Spinal cord (tissue), 10 donors: Measurements from ENCODE around the gene JAML. TPM values are rescaled to one million over a fixed set of nuclear protein-coding genes. Genes with fewer than 3 reads are reported as not detected.

Experiments used
- DNase-seq, 6 donors: peaks; one replicate each; pipeline versions ENCODE4 v3.0.0 to v3.0.0-alpha.2; 2013 to 2015; ENCODE audit warnings: low spot score in 6 of 6, low read depth in 4 of 6
- H3K27ac ChIP-seq: one replicate; pipeline ENCODE4 v1.5.1; 2013; ENCODE audit warnings: low read depth, low read length, control low read depth
- H3K27me3 ChIP-seq: one replicate; pipeline ENCODE4 v1.6.1; 2013; ENCODE audit warnings: low read length; ENCODE audit not compliant: control insufficient read depth, insufficient read depth
- H3K36me3 ChIP-seq: one replicate; pipeline ENCODE4 v1.6.1; 2013; ENCODE audit warnings: low read length; ENCODE audit not compliant: control insufficient read depth, insufficient read depth
- H3K4me1 ChIP-seq: one replicate; pipeline ENCODE4 v1.6.1; 2013; ENCODE audit warnings: low read length; ENCODE audit not compliant: control insufficient read depth, insufficient read depth
- H3K4me3 ChIP-seq: one replicate; pipeline ENCODE4 v1.5.1; 2013; ENCODE audit warnings: low read depth, low read length, control low read depth
- H3K9me3 ChIP-seq: one replicate; pipeline ENCODE4 v1.6.1; 2013; ENCODE audit warnings: low read length; ENCODE audit not compliant: control insufficient read depth, insufficient read depth
- WGBS: methylation state at CpG from one replicate; pipeline ENCODE4 v1.1.5; 2013; ENCODE audit warnings: missing lambda C conversion rate; ENCODE audit not compliant: insufficient coverage; 5-methylcytosine and 5-hydroxymethylcytosine counted together
- polyA plus RNA-seq, 2 donors: library from polyadenylated mRNA; unstranded; fragments of 120-200 nt; gene quantifications; one replicate each; pipeline ENCODE4 v1.2.1, GENCODE V29; 2013; ENCODE audit not compliant: insufficient read length in 2 of 2
- total RNA-seq, 2 donors: library from RNA; depleted of rRNA in 1 of 2; stranded (reverse); fragments of 120-200 nt in 1 of 2; fragments of >200 nt in 1 of 2; gene quantifications; one replicate each; pipeline versions ENCODE4 v1.2.3 to v1.2.4, GENCODE V29; 2013 to 2014
- donor health status: healthy.

The JAML gene
- total and polyA plus RNA-seq, 4 donors: 0.52 to 9.2 (median 5.2) TPM

GRCh38 chr11:118230088-118230487 lies 5.3 kb upstream of the JAML start:
- H3K27me3 ChIP-seq: peaks cover 13% of the 10 kb centered on the region
- WGBS: no CpG with 5 or more reads among the region's 3 CpGs
- H3K9me3 ChIP-seq: no peaks in the 10 kb centered on the region
- H3K4me1 ChIP-seq: no peaks in the 10 kb centered on the region
- H3K4me3 ChIP-seq: no peak overlapping the region
- H3K36me3 ChIP-seq: no peaks in the 10 kb centered on the region
- no peak overlapping the region for H3K27ac ChIP-seq
- DNase-seq: no peak

- Histone ChIP-seq H3K4me3 (no peak overlapping the region), H3K4me1 (no peaks in the 10 kb centered on the region), H3K27ac (no peak overlapping the region), H3K9me3 (no peaks in the 10 kb centered on the region), H3K27me3 (peaks cover 11% of the 10 kb centered on the region), H3K36me3 (no peaks in the 10 kb centered on the region)
- no peak for DNase-seq
- WGBS: 100% methylated on average over 1 of the region's 5 CpGs
Measured at GRCh38 chr11:118229274-118229847, 4.5 kb upstream of the JAML start.

GRCh38 chr11:118227865-118228785 lies 3.3 kb upstream of the JAML start:
- no peaks in the 10 kb centered on the region for H3K9me3 ChIP-seq
- H3K4me3 ChIP-seq: no peak overlapping the region
- no peaks in the 10 kb centered on the region for H3K4me1 ChIP-seq
- H3K27me3 ChIP-seq: peaks cover 7% of the 10 kb centered on the region
- WGBS: 90% methylated on average over 3 of the region's 8 CpGs
- H3K27ac ChIP-seq: no peak overlapping the region
- no peak for DNase-seq
- H3K36me3 ChIP-seq: no peaks in the 10 kb centered on the region

- Histone ChIP-seq H3K9me3 (no peaks in the 10 kb centered on the region), H3K27me3 (peaks cover 7% of the 10 kb centered on the region), H3K36me3 (no peaks in the 10 kb centered on the region), H3K27ac (no peak overlapping the region), H3K4me1 (no peaks in the 10 kb centered on the region), H3K4me3 (no peak overlapping the region)
- no peak for DNase-seq
- 71% methylated on average over 2 of the region's 2 CpGs for WGBS
Measured at GRCh38 chr11:118226781-118227180, 2.0 kb upstream of the JAML start.

- 75% methylated on average over 7 of the region's 7 CpGs for WGBS
- no peak for DNase-seq
Measured at GRCh38 chr11:118226296-118226695, 1.5 kb upstream of the JAML start.

GRCh38 chr11:118223992-118224391 lies 819 bp downstream of the JAML start:
- Histone ChIP-seq H3K27me3 (peaks cover 16% of the 10 kb centered on the region), H3K36me3 (no peaks in the 10 kb centered on the region), H3K4me1 (no peaks in the 10 kb centered on the region), H3K27ac (no peak overlapping the region), H3K9me3 (no peaks in the 10 kb centered on the region), H3K4me3 (no peak overlapping the region)
- no peak for DNase-seq
- 89% methylated on average over 3 of the region's 6 CpGs for WGBS

More at GRCh38 chr11:118226296-118226695, 1.5 kb upstream of the JAML start:
- Histone ChIP-seq H3K9me3 (no peaks in the 10 kb centered on the region), H3K4me3 (no peak overlapping the region), H3K27ac (no peak overlapping the region), H3K36me3 (no peaks in the 10 kb centered on the region), H3K4me1 (no peaks in the 10 kb centered on the region), H3K27me3 (peaks cover 7% of the 10 kb centered on the region)

- no peaks in the 10 kb centered on the region for H3K9me3 ChIP-seq
- H3K4me3 ChIP-seq: no peak overlapping the region
- H3K27ac ChIP-seq: no peak overlapping the region
- peaks cover 16% of the 10 kb centered on the region for H3K27me3 ChIP-seq
- WGBS: no CpG with 5 or more reads among the region's 2 CpGs
- H3K36me3 ChIP-seq: no peaks in the 10 kb centered on the region
- no peak for DNase-seq
- H3K4me1 ChIP-seq: no peaks in the 10 kb centered on the region
Measured at GRCh38 chr11:118223570-118223969, 1.2 kb downstream of the JAML start.

- Histone ChIP-seq H3K4me3 (no peak overlapping the region), H3K27ac (no peak overlapping the region), H3K36me3 (no peaks in the 10 kb centered on the region), H3K9me3 (no peaks in the 10 kb centered on the region), H3K27me3 (peaks cover 16% of the 10 kb centered on the region), H3K4me1 (no peaks in the 10 kb centered on the region)
- no peak for DNase-seq
- WGBS: 79% methylated on average over 2 of the region's 4 CpGs
Measured at GRCh38 chr11:118222437-118222836, 2.4 kb downstream of the JAML start.

- Histone ChIP-seq H3K4me1 (no peaks in the 10 kb centered on the region), H3K27me3 (peaks cover 13% of the 10 kb centered on the region), H3K36me3 (no peaks in the 10 kb centered on the region), H3K9me3 (no peaks in the 10 kb centered on the region), H3K27ac (no peak overlapping the region), H3K4me3 (no peak overlapping the region)
- WGBS: 57% methylated on average over 5 of the region's 5 CpGs
- no peak for DNase-seq
Measured at GRCh38 chr11:118221419-118221818, 3.4 kb downstream of the JAML start.

- no peak overlapping the region for H3K4me3 ChIP-seq
- H3K36me3 ChIP-seq: no peaks in the 10 kb centered on the region
- H3K27me3 ChIP-seq: peaks cover 10% of the 10 kb centered on the region
- DNase-seq: no peak
- H3K4me1 ChIP-seq: no peaks in the 10 kb centered on the region
- no peak overlapping the region for H3K27ac ChIP-seq
- WGBS: 86% methylated on average over 1 of the region's 1 CpG
- H3K9me3 ChIP-seq: no peaks in the 10 kb centered on the region
Measured at GRCh38 chr11:118219732-118220131, 5.1 kb downstream of the JAML start.
